Measurements from ENCODE around the gene SLC40A1.

DNA sequence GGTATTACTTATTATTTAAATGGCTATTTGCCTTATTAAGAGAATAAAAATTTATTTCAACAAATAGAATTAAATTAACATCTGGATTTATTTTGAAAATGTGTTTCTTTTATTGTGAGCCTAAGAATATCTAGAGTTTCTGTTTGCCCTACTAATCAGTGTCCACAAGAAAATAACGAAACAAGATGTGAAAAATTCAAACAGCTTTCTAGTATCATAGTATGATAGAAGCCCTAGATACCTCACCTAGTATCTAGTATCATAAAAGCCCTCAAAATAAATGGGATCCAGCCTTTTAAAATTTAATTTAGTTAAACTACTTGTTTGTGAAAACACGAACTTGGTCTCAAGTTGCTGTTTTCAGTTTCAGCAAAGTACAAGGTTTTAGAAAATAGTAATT is 13.7 kb upstream of the SLC40A1 start:
- TF ChIP-seq, protein P1, sequence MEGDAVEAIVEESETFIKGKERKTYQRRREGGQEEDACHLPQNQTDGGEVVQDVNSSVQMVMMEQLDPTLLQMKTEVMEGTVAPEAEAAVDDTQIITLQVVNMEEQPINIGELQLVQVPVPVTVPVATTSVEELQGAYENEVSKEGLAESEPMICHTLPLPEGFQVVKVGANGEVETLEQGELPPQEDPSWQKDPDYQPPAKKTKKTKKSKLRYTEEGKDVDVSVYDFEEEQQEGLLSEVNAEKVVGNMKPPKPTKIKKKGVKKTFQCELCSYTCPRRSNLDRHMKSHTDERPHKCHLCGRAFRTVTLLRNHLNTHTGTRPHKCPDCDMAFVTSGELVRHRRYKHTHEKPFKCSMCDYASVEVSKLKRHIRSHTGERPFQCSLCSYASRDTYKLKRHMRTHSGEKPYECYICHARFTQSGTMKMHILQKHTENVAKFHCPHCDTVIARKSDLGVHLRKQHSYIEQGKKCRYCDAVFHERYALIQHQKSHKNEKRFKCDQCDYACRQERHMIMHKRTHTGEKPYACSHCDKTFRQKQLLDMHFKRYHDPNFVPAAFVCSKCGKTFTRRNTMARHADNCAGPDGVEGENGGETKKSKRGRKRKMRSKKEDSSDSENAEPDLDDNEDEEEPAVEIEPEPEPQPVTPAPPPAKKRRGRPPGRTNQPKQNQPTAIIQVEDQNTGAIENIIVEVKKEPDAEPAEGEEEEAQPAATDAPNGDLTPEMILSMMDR (IDR thresholded peaks at IDR 0.05; ENCODE audit: insufficient read depth, low read depth, low read length): no peak
- no peak for TF ChIP-seq EZH2 (IDR thresholded peaks at IDR 0.05; ENCODE audit: insufficient read depth, low read length)

All from astrocyte (in vitro differentiated cells and primary cell).